Measurements from ENCODE around the gene TMEM154. TPM values are rescaled to one million over a fixed set of nuclear protein-coding genes. Genes with fewer than 3 reads are reported as not detected.

Gene TMEM154
- total RNA-seq, 1 donor: 11.2 TPM

DNA sequence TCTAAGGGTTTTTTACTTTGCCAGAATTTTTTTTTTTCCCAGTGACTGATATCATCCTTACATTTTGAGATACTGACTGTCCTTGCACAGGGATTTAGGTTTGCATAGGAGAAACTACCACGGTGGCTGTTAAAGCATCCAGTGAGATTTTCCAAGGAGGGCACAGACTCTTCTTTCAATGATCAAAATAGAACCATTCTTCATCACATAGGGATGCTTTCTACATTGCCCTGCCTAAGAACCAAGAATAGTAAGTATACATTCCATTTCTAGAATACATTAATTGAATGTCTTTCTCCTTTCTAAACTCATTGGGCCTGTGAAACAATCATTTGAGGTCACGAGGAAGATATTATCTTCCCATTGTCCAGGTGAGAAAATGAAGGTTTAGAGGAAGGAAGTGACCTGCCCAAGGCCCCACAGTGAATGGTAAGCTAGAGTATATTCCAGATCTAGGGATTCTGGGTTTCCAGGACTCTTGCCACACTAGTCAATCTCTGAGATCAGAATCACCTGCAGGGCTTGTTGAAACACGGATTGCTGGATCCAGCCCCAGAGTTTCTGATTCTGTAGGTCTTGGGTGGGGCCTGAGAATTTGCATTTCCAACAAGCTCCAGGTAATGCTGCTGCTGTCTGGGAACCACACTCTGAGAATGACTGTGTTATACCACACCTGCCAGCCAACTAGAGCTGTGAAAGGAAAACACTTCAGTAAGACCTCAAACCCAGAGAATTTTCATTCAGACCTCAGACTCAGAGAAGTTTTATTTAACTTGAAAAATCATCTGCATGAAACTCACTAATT lies 17.7 kb upstream of the TMEM154 start:
- DNase-seq (ENCODE audit: low read depth): no peak
- H3K4me3 ChIP-seq (ENCODE audit: low read depth, low read length): no peak overlapping the region
- no peak for TF ChIP-seq CTCF (IDR thresholded peaks at IDR 0.05; ENCODE audit: insufficient read depth, low read depth, low read length)

DNA sequence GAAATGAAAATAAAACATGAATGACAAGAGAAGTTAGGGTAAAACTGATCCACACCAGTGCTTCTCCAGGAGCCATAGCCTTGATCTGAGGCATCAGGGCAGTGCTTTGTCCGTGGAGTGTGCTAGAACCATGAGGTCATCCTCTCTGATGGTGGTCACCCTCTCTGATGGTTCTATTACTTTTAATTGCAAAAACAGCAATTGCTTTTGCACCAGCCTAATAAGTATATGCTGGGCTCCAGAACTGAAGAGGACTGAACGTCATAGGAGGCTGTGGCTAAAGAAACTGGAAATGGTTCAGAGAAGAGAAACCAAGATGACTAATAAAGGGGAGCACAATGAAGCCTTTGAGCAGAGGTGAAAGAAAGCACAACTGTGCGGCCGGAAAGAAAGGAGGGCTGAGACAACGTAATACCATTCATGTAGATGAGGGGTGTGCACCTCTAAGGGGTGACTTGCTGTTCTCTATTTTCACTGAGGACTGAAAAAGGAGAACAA lies 17.0 kb upstream of the TMEM154 start:
- no peak for TF ChIP-seq CTCF (IDR thresholded peaks at IDR 0.05; ENCODE audit: insufficient read depth, low read depth, low read length)
- no peak for DNase-seq (ENCODE audit: low read depth)
- no peak overlapping the region for H3K4me3 ChIP-seq (ENCODE audit: low read depth, low read length)

DNA sequence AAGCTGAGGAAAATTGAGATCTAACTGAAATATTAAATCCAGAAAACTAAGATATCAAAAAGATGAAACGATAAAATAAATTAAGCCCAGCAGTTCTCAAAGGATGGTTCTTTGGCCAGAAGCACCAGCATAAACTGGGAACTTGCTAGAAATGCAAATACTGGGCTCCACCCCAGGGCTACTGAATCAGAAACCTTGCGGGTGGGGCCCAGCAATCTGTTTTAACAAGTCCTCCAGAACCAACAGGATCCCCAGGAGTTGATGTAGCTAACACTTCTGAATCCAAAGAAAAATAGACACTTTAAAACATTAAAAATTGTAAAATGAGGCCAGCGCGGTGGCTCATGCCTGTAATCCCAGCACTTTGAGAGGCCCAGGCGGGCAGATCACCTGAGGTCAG lies 14.1 kb upstream of the TMEM154 start:
- H3K4me3 ChIP-seq (ENCODE audit: low read depth, low read length): no peak overlapping the region
- DNase-seq (ENCODE audit: low read depth): no peak
- TF ChIP-seq CTCF (IDR thresholded peaks at IDR 0.05; ENCODE audit: insufficient read depth, low read depth, low read length): no peak

DNA sequence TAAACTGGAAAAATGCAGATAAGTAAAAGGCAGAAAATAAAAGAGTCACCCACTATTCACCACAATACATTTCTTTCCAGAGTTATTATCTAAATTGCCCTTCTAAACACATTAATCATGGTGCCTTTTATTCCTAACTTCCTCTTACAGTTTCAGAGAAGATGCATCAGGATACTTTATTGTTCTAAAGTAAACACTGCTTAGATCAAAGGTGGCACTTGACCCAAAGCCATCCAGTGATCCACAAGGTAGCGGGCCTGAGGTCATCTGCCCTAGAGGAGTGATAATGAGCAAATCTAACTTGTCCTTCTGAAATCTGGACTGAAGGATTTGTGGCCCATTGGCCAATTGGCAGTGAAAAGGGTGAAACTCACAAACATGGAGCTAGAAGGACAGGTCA lies 12.0 kb upstream of the TMEM154 start:
- TF ChIP-seq CTCF (IDR thresholded peaks at IDR 0.05; ENCODE audit: insufficient read depth, low read depth, low read length): no peak
- H3K4me3 ChIP-seq (ENCODE audit: low read depth, low read length): no peak overlapping the region
- DNase-seq (ENCODE audit: low read depth): no peak

DNA sequence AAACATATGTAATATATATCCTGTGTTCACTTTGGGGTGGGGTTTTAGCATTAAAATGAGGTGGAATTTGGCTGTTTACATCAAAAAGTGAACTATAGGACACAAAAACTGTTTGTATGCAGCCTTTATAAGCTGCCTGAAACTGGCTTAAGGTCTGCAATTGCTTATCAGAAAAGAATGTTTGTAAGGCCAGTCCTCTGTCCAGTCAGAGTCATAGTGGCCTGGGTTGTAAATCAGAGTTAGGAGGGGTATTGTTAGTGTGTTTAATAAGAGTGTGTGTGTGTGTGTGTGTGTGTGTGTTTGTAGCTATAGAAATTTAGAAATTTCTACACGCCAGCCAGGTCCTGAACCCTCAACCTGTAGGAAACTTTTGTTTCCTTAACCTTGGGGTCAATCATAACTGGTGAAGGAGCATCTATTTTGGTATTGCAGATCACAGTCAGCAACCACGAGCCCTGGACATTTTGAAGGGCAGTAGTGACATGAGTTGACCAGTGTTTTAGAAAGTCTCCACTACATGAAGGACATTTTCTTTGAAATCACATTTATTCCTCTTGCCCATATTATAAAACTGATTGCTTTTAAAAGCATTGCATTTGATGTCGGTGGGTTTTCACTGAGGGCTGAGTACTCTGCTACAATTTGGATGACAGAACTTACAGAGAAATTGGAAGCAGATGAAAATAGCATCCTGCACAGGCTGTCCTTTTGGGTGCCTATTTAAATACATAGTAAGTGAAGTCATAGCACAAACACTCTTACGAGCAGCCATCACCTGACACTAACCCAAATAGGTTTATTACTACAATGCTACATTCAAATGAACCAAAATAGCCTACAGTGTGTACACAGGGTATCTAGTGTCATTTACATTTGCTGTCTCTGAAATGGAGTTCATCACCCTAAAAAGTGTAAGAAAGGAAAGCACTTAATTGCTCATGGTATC lies 11.2 kb upstream of the TMEM154 start:
- H3K4me3 ChIP-seq (ENCODE audit: low read depth, low read length): no peak overlapping the region
- no peak for TF ChIP-seq CTCF (IDR thresholded peaks at IDR 0.05; ENCODE audit: insufficient read depth, low read depth, low read length)
- no peak for DNase-seq (ENCODE audit: low read depth)

DNA sequence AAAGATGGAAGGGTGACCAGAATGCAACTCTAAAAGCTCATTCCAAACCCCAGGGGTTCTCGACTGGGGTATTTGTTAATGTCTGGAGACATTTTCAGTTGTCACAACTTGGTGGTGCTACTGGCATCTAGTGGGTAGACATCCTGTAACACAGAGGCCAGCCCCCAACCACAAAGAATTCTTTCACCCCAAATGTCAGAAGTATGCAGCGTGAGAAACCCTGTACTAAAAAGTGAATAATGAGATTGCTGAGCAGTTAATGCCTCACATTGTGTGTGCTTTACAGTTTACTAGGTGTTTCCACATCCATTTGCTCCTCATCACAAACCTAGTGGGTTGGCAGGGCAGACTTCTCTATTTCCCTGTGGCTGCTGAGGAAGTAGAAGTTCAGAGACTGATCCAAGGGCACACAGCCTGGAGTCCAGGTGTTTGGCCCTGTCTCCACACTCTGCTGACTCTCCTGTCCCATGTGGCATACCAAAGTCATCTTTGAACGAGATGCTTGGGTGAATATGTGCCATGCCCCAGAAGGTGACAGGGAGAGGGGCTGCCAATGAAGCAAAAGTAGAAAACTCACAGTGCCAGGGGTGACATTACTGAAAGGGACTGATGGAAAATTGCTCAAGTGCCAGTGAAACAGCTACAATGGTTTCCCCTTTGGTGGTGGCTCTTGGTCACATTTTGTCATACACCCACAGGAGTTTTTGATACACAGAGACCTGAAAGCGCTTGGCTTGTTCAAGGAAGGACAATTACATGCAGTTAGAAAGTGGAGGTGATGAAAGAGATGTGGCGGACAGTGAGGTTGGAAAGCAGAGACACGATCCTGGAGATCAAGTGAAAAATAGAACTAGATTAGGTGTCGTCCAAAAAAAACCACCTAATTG lies 10.1 kb upstream of the TMEM154 start:
- no peak for DNase-seq (ENCODE audit: low read depth)
- no peak for TF ChIP-seq CTCF (IDR thresholded peaks at IDR 0.05; ENCODE audit: insufficient read depth, low read depth, low read length)
- no peak overlapping the region for H3K4me3 ChIP-seq (ENCODE audit: low read depth, low read length)

Measured in fibroblast of villous mesenchyme (primary cell).